VCaP (cell line): ENCODE results near the gene RPS15.

Source experiments
- H3K27ac ChIP-seq: fragments of 450-650 bp; 2 replicates; pipeline ENCODE4 v1.5.1; 2017
- TF ChIP-seq, protein P1 (sequence below): fragments of 450-650 bp; conservative IDR thresholded peaks from 2 replicates; pipeline ENCODE4 v1.5.1; 2017; ENCODE audit warnings: mild to moderate bottlenecking, moderate library complexity

Gene RPS15

GRCh38 chr19:1393841-1394240 is 44.4 kb upstream of the RPS15 start:
- TF ChIP-seq, protein P1, sequence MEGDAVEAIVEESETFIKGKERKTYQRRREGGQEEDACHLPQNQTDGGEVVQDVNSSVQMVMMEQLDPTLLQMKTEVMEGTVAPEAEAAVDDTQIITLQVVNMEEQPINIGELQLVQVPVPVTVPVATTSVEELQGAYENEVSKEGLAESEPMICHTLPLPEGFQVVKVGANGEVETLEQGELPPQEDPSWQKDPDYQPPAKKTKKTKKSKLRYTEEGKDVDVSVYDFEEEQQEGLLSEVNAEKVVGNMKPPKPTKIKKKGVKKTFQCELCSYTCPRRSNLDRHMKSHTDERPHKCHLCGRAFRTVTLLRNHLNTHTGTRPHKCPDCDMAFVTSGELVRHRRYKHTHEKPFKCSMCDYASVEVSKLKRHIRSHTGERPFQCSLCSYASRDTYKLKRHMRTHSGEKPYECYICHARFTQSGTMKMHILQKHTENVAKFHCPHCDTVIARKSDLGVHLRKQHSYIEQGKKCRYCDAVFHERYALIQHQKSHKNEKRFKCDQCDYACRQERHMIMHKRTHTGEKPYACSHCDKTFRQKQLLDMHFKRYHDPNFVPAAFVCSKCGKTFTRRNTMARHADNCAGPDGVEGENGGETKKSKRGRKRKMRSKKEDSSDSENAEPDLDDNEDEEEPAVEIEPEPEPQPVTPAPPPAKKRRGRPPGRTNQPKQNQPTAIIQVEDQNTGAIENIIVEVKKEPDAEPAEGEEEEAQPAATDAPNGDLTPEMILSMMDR: no peak
- no peak overlapping the region for H3K27ac ChIP-seq

DNA sequence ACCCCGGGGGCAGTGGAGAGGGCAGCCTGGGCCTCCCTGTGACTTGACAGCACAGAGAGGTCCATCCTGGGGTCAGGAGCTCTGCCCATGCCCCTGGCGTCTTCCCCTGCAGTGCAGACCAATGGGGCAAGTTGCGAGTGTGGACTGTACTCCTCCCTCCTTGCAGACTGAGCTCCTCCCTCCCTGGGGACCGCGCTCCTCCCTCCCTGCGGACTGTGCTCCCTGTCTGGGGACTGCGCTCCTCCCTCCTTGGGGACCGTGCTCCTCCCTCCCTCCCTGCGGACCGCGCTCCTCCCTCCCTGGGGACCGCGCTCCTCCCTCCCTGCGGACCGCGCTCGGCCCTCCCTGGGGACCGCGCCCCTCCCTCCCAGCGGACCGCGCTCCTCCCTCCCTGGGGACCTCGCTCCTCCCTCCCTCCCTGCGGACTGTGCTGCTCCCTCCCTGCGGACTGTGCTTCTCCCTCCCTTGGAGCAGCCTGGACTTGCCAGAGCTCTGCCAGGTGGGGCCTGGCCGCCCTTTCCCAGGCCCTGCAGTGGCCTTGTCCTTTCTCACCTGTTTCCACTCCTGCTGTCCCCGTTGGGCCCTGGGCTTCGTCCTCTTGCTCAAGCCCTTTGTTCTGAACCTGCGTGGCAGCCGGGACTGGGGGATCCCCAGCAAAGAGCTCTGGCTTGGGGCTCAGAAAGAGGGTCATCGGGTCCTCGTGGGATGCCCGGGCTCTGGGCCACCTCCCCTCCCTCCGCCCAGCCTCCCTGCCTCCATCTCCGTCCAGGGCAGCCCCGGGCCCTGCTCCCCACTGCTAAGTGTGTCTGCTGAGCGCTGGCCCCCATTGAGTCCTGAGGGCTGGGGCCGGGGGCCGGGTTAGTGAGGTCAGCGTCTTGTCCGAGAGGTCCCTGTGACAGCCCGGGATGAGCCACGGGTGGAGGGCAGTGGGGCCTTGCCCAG is 43.7 kb upstream of the RPS15 start:
- peak overlapping the region; percentile 78 for H3K27ac ChIP-seq
- TF ChIP-seq, protein P1: no peak

DNA sequence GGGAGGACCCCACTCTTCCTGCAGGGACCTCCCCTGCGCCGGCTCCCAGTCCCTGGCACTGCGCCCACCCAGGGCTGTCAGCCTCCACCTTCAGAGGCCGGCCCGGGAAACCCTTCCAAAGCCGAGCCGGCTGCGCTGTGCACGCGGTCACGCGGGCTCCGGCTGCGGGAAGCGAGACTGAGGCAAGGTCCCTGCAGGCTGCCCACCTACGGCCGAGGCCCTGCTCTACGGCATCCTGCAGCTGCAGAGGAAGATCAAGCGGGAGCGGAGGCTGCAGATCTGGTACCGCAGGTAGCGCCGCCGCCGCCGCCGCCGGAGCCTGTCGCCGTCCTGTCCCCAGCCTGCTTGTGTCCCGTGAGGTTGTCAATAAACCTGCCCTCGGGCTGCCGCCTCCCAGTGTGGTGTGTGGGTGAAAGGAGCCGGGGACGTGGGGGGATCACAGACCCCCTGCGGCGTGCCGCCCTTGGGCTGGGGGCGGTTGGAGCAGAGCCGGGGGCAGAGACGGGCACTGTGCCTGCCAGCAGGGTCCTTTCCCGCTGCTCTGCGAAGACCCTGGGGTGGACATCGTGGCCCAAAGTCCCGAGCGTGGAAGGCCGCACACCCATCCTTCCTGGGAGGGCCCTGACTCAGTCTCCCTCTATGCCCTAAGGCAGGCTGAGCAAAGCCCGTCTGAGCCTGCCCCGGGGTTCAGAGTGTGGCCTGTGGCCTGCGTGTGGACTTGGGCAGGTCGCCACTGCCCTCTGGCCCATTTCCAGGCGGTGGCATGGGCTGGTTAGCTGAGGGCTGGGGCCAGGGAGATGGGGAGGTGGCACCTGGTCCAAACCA is 42.8 kb upstream of the RPS15 start:
- TF ChIP-seq, protein P1: no peak
- H3K27ac ChIP-seq: peak overlapping the region; percentile 78

- TF ChIP-seq, protein P1: no peak
- H3K27ac ChIP-seq: peak overlapping the region; percentile 78
Measured at GRCh38 chr19:1396019-1396767, 42.0 kb upstream of the RPS15 start.

DNA sequence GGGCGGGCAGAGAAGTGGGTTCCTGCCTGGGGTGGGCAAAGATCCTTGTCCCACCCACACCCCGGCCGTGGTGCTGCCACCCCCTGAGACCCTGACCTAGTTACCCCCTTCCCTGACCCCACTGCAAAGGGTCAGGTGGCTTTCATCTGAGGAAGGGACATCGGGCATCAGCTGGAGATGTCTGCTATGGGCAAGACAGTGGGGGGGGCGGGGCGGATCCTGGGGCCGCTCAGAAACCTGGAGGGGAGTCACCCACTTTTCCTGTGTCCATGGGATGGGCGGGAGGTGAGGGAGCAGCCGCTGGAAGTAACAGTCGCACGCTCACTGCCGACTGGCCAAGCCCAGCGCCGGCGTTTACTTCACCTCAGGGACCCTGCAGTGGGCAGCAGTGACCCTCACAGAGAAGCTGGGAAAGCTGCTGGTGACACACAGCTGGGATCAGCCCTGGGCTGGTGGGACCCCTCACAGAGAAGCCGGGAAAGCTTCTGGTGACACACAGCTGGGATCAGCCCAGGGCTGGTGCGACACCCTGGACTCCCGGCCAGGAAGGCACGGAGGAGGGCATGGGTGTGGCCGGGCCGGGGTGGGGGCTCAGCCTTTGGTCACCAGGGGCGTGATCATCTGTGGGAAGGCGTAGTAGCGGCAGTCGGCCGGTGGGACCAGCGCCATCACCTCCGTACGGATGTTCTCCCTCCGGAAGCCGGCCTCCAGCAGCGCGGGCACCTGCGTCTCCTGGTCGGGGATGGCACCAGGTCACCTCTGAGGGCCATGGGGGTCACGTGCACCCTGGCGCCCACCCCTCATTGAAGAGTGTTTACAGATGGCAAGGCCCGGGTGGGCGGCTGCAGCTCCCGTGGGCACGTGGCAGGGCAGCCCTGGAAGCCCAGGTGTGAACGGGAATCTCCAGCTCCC is 41.2 kb upstream of the RPS15 start:
- TF ChIP-seq, protein P1: no peak
- no peak overlapping the region for H3K27ac ChIP-seq

DNA sequence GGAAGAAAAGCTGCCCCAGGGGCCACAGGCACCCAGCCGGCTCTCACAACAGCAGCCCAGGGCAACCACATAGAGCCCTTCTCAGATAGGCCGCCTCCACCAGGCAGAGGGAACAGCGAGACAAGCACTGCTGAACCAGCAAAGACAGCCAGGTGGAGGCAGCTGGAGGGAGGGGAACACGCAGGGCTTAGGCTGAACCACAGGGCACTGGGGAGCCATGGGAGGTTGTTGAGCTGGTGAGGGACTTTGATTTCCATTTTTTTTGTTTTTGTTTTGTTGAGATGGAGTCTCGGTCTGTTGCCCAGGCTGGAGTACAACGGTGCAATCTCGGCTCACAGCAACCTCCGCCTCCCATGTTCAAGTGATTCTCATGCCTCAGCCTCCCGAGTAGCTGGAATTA is 40.4 kb upstream of the RPS15 start:
- no peak overlapping the region for H3K27ac ChIP-seq
- TF ChIP-seq, protein P1: no peak
